NAMALWA (cell line): ENCODE data around the gene IGFBP6.

Experiments
- DNase-seq: peaks from one replicate; pipeline ENCODE4 v3.0.0-alpha.2; 2015; ENCODE audit warnings: low spot score

The IGFBP6 gene

GRCh38 chr12:53097564-53098353, at the start of gene IGFBP6:
Gene IGFBP6 (plus strand): TSS chr12:53097667. CDS start chr12:53097718, 51 bp downstream.
- DNase-seq, result peak; percentile 81

GRCh38 chr12:53048033-53048779, 49.3 kb upstream of the IGFBP6 start:
- peak; percentile 29 for DNase-seq

- DNase-seq, result no peak
Observed at GRCh38 chr12:53048780-53049401, 48.6 kb upstream of the IGFBP6 start.

- no peak for DNase-seq
Observed at GRCh38 chr12:53049571-53050318, 47.7 kb upstream of the IGFBP6 start, which contains the start of gene TNS2. Gene TNS2 (plus strand): TSS chr12:53050065. CDS start chr12:53050186, 121 bp downstream.

- DNase-seq, result no peak
Observed at GRCh38 chr12:53050426-53051057, 46.9 kb upstream of the IGFBP6 start.

- peak; percentile 59 for DNase-seq
Observed at GRCh38 chr12:53051058-53051880, 46.2 kb upstream of the IGFBP6 start.

GRCh38 chr12:53051881-53052412, 45.5 kb upstream of the IGFBP6 start:
- no peak for DNase-seq

GRCh38 chr12:53052419-53053217, 44.8 kb upstream of the IGFBP6 start:
- DNase-seq, result no peak

DNA sequence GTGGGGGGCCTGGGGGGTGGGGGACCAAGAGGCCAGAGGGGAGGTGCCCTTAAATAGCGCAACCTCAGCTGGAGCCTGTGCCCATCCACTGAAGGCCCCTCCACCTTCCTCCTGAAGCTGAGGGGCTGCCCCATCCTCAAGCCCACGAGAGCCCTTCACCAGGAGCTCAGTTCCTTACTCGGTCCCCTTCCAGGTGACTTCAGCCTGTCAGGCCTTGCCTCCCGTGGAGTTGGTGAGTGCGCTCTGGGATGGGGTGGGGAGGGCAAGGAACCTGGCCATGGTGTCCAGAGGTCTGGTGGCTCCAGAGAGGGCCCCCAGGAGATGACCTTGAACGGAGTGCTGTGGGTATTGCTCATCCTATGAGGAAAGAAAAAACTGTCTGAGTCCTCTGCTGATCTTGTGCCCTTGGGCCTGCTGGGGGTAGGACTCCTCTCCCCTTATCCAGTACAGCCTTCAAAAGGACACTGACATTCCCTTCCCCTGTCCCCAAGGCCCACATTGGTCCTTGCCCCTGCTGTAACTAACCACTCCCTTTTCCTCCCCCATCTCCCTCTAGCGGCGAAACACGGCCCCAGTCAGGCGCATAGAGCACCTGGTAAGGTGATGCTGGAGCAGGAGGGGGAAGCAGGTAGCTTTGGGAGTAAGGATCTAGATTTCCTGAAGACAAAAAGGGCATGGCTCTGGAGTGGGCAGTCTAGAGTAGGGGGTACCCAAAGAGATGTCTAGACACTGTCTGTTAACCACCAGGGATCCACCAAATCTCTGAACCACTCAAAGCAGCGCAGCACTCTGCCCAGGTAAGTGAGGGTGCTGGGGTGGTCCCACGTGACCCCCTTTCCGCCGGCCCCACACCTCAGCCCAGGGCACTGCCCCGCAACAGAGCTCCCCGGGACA, 44.0 kb upstream of the IGFBP6 start:
- DNase-seq, result peak; percentile 76

DNA sequence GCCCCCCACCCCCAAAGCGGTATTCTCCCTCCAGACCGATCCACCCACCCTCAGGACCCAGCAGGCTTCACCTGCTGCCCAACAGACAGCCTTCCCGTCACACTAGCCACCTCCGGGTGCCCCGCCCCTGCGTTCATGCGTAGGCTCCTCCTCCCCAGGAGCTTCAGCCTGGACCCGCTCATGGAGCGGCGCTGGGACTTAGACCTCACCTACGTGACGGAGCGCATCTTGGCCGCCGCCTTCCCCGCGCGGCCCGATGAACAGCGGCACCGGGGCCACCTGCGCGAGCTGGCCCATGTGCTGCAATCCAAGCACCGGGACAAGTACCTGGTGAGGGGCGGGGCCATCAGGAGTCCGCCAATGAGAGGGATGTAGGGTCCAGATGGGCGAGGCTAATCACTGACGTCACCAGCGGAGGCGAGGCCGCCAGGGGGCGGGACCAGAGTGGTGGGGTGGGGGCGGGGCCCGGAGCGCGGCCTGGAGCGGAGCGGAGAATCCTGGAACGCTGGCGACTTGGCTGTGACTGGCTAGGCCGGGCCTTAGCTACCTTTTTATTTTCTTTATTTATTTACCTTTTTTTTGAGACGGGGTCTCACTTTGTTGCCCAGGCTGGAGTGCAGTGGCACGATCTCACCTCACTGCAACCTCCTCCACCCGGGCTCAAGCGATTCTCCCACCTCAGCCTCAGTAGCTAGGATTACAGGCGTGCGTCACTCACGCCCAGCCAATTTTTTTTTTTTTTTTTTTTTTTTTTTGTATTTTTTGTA, 43.2 kb upstream of the IGFBP6 start:
- DNase-seq, result peak; percentile 98

DNA sequence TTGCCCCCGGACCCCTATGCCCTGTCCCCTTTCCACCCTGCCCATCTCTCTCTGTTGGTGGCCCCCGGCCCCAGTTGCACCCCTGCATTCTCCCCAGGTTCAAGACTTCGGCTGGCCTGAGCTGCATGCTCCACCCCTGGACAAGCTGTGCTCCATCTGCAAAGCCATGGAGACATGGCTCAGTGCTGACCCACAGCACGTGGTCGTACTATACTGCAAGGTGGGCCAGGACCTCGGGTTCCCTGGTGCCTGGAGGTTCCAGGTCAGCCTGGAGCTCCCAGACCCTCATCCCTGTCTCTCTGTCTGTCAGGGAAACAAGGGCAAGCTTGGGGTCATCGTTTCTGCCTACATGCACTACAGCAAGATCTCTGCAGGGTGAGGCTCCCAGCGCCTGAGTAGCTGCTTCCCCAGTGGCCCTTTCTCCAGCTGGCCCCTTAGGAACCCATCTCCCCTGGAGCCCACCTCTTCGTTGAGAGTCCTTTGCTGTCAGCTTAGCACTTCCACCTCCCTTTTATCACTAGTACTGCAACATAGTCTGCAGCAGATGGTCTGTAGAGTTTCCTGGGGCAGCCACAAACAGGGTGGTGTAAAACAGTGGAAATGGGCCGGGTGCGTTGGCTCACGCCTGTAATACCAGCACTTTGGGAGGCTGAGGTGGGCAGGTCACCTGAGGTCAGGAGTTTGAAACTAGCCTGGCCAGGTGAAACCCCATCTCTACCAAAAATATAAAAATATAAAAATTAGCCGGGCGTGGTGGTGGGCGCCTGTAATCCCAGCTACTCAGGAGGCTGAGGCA, 41.8 kb upstream of the IGFBP6 start:
- DNase-seq, result no peak

DNA sequence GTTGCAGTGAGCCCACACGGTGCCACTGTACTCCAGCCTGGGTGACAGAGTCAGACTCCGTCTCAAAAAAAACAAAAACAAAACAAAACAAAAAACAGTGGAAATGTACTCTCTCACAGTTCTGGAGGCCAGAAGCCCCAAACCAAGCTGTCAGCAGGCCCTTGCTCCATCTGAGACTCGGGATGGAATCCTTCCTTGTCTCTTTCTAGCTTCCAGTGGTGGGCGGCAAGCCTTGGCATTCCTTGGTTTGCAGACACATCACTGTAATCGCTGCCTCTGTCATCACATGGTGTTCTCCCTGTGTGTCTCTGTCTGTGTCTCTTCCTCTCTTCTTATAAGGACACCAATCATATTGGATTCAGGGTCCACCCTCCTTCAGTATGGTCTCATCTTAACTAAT, 41.2 kb upstream of the IGFBP6 start:
- DNase-seq, result no peak

DNA sequence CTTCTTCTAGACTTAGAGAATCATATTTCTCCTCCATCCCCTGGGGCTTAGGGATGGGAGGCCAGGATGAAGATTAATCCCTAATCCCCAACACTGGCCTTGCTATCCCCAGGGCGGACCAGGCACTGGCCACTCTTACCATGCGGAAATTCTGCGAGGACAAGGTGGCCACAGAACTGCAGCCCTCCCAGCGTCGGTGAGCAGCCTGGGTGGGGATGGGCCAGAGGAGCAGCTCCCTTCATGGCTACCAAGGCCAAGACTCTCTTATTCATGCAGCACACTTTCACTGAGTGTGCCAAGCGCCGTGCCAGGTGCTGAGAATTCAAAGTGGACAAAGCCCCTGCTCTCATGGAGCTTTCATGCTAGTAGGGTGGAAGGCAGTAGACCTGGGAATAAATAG, 40.6 kb upstream of the IGFBP6 start:
- no peak for DNase-seq

- no peak for DNase-seq
Observed at GRCh38 chr12:53057816-53058500, 39.5 kb upstream of the IGFBP6 start.

DNA sequence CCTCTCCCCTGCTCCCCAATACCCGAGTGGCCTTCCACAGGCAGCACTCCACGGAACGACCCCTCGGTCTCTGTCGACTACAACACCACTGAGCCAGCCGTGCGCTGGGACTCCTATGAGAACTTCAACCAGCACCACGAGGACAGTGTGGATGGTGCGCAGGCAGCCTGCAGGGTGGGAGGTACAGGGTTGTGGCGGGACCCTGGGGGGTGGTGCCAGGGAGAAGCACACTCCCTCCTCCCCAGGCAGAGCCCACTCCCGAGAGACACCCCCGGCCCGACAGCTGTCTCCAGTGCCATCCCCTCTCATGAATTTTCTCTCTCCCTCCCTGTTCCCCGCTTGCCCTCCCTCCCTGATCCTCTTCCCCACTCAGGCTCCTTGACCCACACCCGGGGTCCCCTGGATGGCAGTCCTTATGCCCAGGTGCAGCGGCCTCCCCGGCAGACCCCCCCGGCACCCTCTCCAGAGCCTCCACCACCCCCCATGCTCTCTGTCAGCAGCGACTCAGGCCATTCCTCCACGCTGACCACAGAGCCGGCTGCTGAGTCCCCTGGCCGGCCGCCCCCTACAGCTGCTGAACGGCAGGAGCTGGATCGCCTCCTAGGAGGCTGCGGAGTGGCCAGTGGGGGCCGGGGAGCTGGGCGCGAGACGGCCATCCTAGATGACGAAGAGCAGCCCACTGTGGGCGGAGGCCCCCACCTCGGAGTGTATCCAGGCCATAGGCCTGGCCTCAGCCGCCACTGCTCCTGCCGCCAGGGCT, 38.6 kb upstream of the IGFBP6 start:
- no peak for DNase-seq
